ENCODE data around the gene EIF4B. TPM values are rescaled to one million over a fixed set of nuclear protein-coding genes. Genes with fewer than 3 reads are reported as not detected.

EIF4B gene
- total RNA-seq, 1 experiment from 2014 or later: 713 TPM

DNA sequence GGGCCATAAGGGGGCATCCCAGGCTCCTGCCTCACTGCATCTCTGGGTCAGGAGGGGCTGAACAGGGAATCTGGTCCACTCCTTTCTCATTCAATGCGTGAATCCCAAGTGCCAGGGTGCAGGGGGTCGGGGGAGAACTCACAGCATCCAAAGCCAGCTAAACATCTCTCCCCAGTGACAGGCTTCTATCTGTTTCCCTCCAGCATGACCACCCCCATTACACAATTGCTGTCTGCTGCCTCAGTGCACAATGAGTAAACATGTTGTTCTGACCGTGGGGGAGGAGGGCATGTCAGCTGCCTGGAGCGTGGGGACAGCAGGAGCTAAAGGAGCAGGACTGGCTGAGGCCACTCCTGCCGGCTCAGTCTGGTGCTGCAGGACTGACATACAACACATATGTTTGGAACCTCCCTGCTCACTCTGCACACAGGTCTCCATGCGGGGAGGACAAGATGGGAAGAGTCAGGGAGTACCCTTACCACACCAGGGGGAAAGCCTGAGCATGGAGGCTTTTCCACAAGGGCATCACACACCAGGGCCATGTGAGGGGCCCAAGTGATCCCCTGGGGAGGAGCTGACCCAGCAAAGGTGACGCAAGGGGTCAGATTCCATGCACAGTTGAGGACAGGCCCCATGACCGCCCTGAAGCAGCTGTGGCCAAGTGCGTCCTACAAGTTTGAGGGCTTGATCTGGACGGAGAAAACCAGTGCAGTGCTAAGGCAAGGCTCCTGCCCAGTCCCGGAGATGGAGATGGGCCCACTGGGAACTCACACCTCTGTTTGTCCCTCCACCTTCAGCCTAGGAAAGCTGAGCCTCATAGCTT, 45.0 kb downstream of the EIF4B start:
- Histone ChIP-seq H3K4me1 (ENCODE audit: insufficient read depth, low read length) (peaks cover 25% of the 10 kb centered on the region; the same call in 1 of the 2 replicates), H4K8ac (replicated peaks; ENCODE audit: insufficient read length, low read depth, low read length) (no peak overlapping the region), H3K23ac (ENCODE audit: insufficient read length, low read depth, low read length) (no peak overlapping the region), H2BK5ac (ENCODE audit: insufficient read length, low read length) (no peak overlapping the region), H2BK120ac (ENCODE audit: low read depth, low read length, poor library complexity, severe bottlenecking) (no peak overlapping the region), H2BK15ac (ENCODE audit: low read depth, low read length) (no peak overlapping the region), H2AK5ac (ENCODE audit: insufficient read length, low read length) (no peak overlapping the region), H3K79me2 (ENCODE audit: insufficient read depth, low read length) (no peaks in the 10 kb centered on the region; the same call in 1 of the 2 replicates), H4K20me1 (ENCODE audit: control insufficient read depth, insufficient read depth, insufficient read length) (no peaks in the 10 kb centered on the region), H3K23me2 (ENCODE audit: insufficient read length, low read depth, low read length, poor library complexity, severe bottlenecking) (peaks cover 15% of the 10 kb centered on the region), H2BK12ac (ENCODE audit: insufficient read length, low read depth, low read length) (no peak overlapping the region), H3K27ac (ENCODE audit: insufficient read length, low read depth, low read length) (no peak overlapping the region), H4K91ac (ENCODE audit: insufficient read length, low read depth, low read length) (no peak overlapping the region), H3K9ac (ENCODE audit: extremely low read depth, insufficient read length, low read length) (no peak overlapping the region), H4K5ac (ENCODE audit: insufficient read length, low read depth, low read length) (no peak overlapping the region), H3T11ph (ENCODE audit: low read length) (no peak overlapping the region), H3K4ac (ENCODE audit: low read depth, low read length) (no peak overlapping the region), H3K14ac (ENCODE audit: insufficient read depth, low read length) (no peak overlapping the region), H2AFZ (ENCODE audit: low read length) (no peak overlapping the region), H3K27me3 (ENCODE audit: insufficient read depth, low read length) (no peaks in the 10 kb centered on the region), H3K4me2 (ENCODE audit: insufficient read depth, insufficient read length, low read length) (peak overlapping the region; percentile 46), H3K56ac (ENCODE audit: insufficient read length, low read depth, low read length) (no peak overlapping the region), H3K9me3 (ENCODE audit: control insufficient read depth, low read depth, low read length) (no peaks in the 10 kb centered on the region), H3K18ac (ENCODE audit: insufficient read length, low read depth, low read length) (no peak overlapping the region), H2BK20ac (ENCODE audit: low read depth, low read length, poor library complexity, severe bottlenecking) (no peak overlapping the region), H3K79me1 (ENCODE audit: insufficient read depth, low read depth, low read length, poor library complexity, severe bottlenecking) (no peaks in the 10 kb centered on the region)
- TF ChIP-seq, protein P1, sequence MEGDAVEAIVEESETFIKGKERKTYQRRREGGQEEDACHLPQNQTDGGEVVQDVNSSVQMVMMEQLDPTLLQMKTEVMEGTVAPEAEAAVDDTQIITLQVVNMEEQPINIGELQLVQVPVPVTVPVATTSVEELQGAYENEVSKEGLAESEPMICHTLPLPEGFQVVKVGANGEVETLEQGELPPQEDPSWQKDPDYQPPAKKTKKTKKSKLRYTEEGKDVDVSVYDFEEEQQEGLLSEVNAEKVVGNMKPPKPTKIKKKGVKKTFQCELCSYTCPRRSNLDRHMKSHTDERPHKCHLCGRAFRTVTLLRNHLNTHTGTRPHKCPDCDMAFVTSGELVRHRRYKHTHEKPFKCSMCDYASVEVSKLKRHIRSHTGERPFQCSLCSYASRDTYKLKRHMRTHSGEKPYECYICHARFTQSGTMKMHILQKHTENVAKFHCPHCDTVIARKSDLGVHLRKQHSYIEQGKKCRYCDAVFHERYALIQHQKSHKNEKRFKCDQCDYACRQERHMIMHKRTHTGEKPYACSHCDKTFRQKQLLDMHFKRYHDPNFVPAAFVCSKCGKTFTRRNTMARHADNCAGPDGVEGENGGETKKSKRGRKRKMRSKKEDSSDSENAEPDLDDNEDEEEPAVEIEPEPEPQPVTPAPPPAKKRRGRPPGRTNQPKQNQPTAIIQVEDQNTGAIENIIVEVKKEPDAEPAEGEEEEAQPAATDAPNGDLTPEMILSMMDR (conservative IDR thresholded peaks at IDR 0.05): no peak
- Mint-ChIP-seq H3K4me3 (peak overlapping the region in 1 of 2 experiments; percentile 69; a peak in 3 of 5 replicates), H3K9me3 (no peaks in the 10 kb centered on the region), H3K27me3 (ENCODE audit: low read depth) (peaks cover 16% of the 10 kb centered on the region), H3K27ac (no peak overlapping the region), H3K4me1 (peaks cover 44 to 54% of the 10 kb centered on the region in 2 experiments), H3K36me3 (ENCODE audit: insufficient read depth in 1 of 3, low read depth in 3 of 3) (peaks cover 6 to 8% (median 7%) of the 10 kb centered on the region in 3 experiments; a peak in 5 of 7 replicates)
- no CpG with 5 or more reads among the region's 11 CpGs for WGBS (ENCODE audit: extremely low coverage, insufficient read length, low lambda C conversion rate)
- no peak for DNase-seq
